Keratinocyte (primary cell): ENCODE results near the gene MYO16. TPM values are rescaled to one million over a fixed set of nuclear protein-coding genes. Genes with fewer than 3 reads are reported as not detected.

Experiments
- DNase-seq: peaks from one replicate; pipeline ENCODE4 v3.0.0-alpha.2; 2011; ENCODE audit warnings: low read depth, missing footprints, low spot score
- FAIRE-seq: peaks from 2 replicates; lab custom pipeline; 2011; peaks lifted over from hg19 to GRCh38; lab: Jason Lieb, UNC
- H2AFZ ChIP-seq: 2 replicates; pipeline ENCODE4 v1.6.0; 2012; ENCODE audit warnings: low read length, control low read depth, inconsistent platforms; ENCODE audit not compliant: control insufficient read depth
- H3K27ac ChIP-seq: 2 replicates; pipeline ENCODE4 v1.5.1; 2011; ENCODE audit warnings: low read length; ENCODE audit not compliant: control insufficient read depth, insufficient read depth
- H3K27me3 ChIP-seq: 3 replicates; pipeline ENCODE4 v1.6.0; 2011; ENCODE audit warnings: low read length; ENCODE audit not compliant: control insufficient read depth, insufficient read depth; ENCODE audit errors: extremely low read depth
- H3K36me3 ChIP-seq, 2 experiments: 2 replicates in 1 of 2; 3 replicates in 1 of 2; pipeline ENCODE4 v1.5.1; 2011; ENCODE audit warnings: low read length in 2 of 2, mild to moderate bottlenecking in 1 of 2; ENCODE audit not compliant: control insufficient read depth in 2 of 2, insufficient read depth in 2 of 2; ENCODE audit errors: extremely low read depth in 1 of 2
- H3K4me1 ChIP-seq: 3 replicates; pipeline ENCODE4 v1.5.1; 2011; ENCODE audit warnings: low read length; ENCODE audit not compliant: control insufficient read depth, insufficient read depth; ENCODE audit errors: extremely low read depth
- H3K4me2 ChIP-seq: 3 replicates; pipeline ENCODE4 v1.6.0; 2011; ENCODE audit warnings: low read depth, low read length; ENCODE audit not compliant: control insufficient read depth, insufficient read depth; ENCODE audit errors: extremely low read depth
- H3K4me3 ChIP-seq, 3 experiments: fragments of 200-600 bp in 1 of 3; sonication (generic) in 1 of 3; 2 replicates in 2 of 3; 3 replicates in 1 of 3; pipeline ENCODE4 v1.5.1; 2011 to 2016; ENCODE audit warnings: low read length in 3 of 3, mild to moderate bottlenecking in 3 of 3, control low read depth in 2 of 3, inconsistent platforms in 1 of 3, low read depth in 1 of 3, mixed read lengths in 1 of 3, mixed run types in 1 of 3, moderate library complexity in 1 of 3; ENCODE audit not compliant: control insufficient read depth in 2 of 3, insufficient read depth in 2 of 3; ENCODE audit errors: extremely low read depth in 1 of 3
- H3K79me2 ChIP-seq: 2 replicates; pipeline ENCODE4 v1.6.0; 2012; ENCODE audit warnings: low read length; ENCODE audit not compliant: control insufficient read depth, insufficient read depth
- H3K9ac ChIP-seq: 3 replicates; pipeline ENCODE4 v1.6.0; 2011; ENCODE audit warnings: low read length; ENCODE audit not compliant: control insufficient read depth, insufficient read depth; ENCODE audit errors: extremely low read depth
- H3K9me1 ChIP-seq: 3 replicates; pipeline ENCODE4 v1.6.0; 2011; ENCODE audit warnings: low read length; ENCODE audit not compliant: control insufficient read depth, insufficient read depth; ENCODE audit errors: extremely low read depth
- H3K9me3 ChIP-seq: 2 replicates; pipeline ENCODE4 v1.5.1; 2012; ENCODE audit warnings: low read depth, low read length; ENCODE audit not compliant: control insufficient read depth
- H4K20me1 ChIP-seq: 3 replicates; pipeline ENCODE4 v1.6.0; 2011; ENCODE audit warnings: low read length; ENCODE audit not compliant: control insufficient read depth, insufficient read depth; ENCODE audit errors: extremely low read depth
- EZH2 ChIP-seq: IDR thresholded peaks from one replicate; pipeline ENCODE4 v1.6.1; 2012; ENCODE audit warnings: inconsistent platforms, mild to moderate bottlenecking, low read length, moderate library complexity
- dilution Hi-C: fragments of 300-500 bp; cut with MboI; formaldehyde crosslinking; loops from one replicate; pipeline ENCODE4 v1.7.0; 2020; ENCODE audit warnings: low sequenced_read_pairs; ENCODE audit not compliant: extremely low pct_ligation_motif_present
- polyA plus RNA-seq, 5 experiments: library from polyadenylated mRNA; depleted of rRNA in 3 of 5; stranded (reverse) in 3 of 5; stranded (forward) in 1 of 5; unstranded in 1 of 5; fragments of >200 nt; gene quantifications; 1 replicate in 1 of 5; 2 replicates in 3 of 5; 3 replicates in 1 of 5; pipeline versions ENCODE4 v1.2.1 to v1.2.3, GENCODE V29; 2011 to 2012; ENCODE audit warnings: missing spikeins in 2 of 5, low read depth in 1 of 5, low replicate concordance in 1 of 5
- TF ChIP-seq, protein P1 (sequence below), 3 experiments: IDR thresholded peaks in 1 of 3; conservative IDR thresholded peaks in 1 of 3; optimal IDR thresholded peaks in 1 of 3; 2 replicates in 2 of 3; 3 replicates in 1 of 3; pipeline versions ENCODE3 to v1.5.1; 2011; ENCODE audit warnings: low read length in 3 of 3, mild to moderate bottlenecking in 3 of 3, moderate library complexity in 2 of 3, control low read depth in 1 of 3, inconsistent platforms in 1 of 3; ENCODE audit not compliant: insufficient read depth in 2 of 3; ENCODE audit errors: extremely low read depth in 1 of 3

Gene MYO16
- polyA plus RNA-seq, 1 donor (not counting 4 experiments of a cell fraction or from before 2014, with no cell fraction given), result 0.08 TPM

DNA sequence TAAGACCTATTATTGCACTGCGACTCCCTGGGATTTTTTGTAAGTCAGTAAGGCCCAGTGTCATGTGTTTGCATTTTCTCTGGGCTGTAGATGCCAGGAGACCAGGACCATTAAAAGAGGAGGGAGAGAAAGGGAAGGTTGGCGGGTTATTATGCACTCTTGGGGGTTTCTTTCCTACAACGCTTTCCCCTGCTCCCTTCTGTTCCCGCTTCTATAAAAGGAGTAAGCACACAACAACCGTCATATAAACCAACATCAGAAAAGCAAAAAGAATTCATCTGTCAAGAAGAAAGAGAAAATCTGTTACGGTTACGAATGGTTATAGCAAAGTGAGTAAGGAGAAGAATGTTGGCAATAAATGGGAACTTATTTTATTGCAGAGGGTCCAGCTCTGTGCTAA lies 615.2 kb downstream of the MYO16 start:
- dilution Hi-C loops, result no loop called here
- H3K4me1 ChIP-seq, result peaks cover 25% of the 10 kb centered on the region
- H3K9ac ChIP-seq, result no peak overlapping the region
- no peaks in the 10 kb centered on the region for H3K79me2 ChIP-seq
- H3K9me1 ChIP-seq, result no peaks in the 10 kb centered on the region
- no peaks in the 10 kb centered on the region for H3K36me3 ChIP-seq
- TF ChIP-seq EZH2, result no peak
- TF ChIP-seq, protein P1, sequence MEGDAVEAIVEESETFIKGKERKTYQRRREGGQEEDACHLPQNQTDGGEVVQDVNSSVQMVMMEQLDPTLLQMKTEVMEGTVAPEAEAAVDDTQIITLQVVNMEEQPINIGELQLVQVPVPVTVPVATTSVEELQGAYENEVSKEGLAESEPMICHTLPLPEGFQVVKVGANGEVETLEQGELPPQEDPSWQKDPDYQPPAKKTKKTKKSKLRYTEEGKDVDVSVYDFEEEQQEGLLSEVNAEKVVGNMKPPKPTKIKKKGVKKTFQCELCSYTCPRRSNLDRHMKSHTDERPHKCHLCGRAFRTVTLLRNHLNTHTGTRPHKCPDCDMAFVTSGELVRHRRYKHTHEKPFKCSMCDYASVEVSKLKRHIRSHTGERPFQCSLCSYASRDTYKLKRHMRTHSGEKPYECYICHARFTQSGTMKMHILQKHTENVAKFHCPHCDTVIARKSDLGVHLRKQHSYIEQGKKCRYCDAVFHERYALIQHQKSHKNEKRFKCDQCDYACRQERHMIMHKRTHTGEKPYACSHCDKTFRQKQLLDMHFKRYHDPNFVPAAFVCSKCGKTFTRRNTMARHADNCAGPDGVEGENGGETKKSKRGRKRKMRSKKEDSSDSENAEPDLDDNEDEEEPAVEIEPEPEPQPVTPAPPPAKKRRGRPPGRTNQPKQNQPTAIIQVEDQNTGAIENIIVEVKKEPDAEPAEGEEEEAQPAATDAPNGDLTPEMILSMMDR (optimal IDR thresholded peaks at IDR 0.05 in 1 of 3, IDR thresholded peaks at IDR 0.05 in 1 of 3, conservative IDR thresholded peaks at IDR 0.05 in 1 of 3; ENCODE audit: extremely low read depth in 1 of 3, insufficient read depth in 2 of 3, low read length in 3 of 3), result no peak
- no peaks in the 10 kb centered on the region for H3K9me3 ChIP-seq
- no peak overlapping the region for H3K27ac ChIP-seq
- no peak overlapping the region for H2AFZ ChIP-seq
- no peak for DNase-seq
- H3K27me3 ChIP-seq, result no peaks in the 10 kb centered on the region
- FAIRE-seq, result peak; percentile 49
- H4K20me1 ChIP-seq, result no peaks in the 10 kb centered on the region
- H3K4me2 ChIP-seq, result no peak overlapping the region
- H3K4me3 ChIP-seq, result no peak overlapping the region

- peaks cover 30% of the 10 kb centered on the region for H3K4me1 ChIP-seq
- FAIRE-seq, result peak; percentile 55
- H3K4me3 ChIP-seq, result no peak overlapping the region
- H3K36me3 ChIP-seq, result no peaks in the 10 kb centered on the region
- H3K9ac ChIP-seq, result no peak overlapping the region
- TF ChIP-seq, protein P1 (optimal IDR thresholded peaks at IDR 0.05 in 1 of 3, IDR thresholded peaks at IDR 0.05 in 1 of 3, conservative IDR thresholded peaks at IDR 0.05 in 1 of 3; ENCODE audit: extremely low read depth in 1 of 3, insufficient read depth in 2 of 3, low read length in 3 of 3), result no peak
- TF ChIP-seq EZH2, result no peak
- no peaks in the 10 kb centered on the region for H3K9me1 ChIP-seq
- H3K9me3 ChIP-seq, result no peaks in the 10 kb centered on the region
- no peaks in the 10 kb centered on the region for H3K79me2 ChIP-seq
- DNase-seq, result no peak
- no peak overlapping the region for H3K27ac ChIP-seq
- no peak overlapping the region for H2AFZ ChIP-seq
- dilution Hi-C loops, result no loop called here
- H3K4me2 ChIP-seq, result no peak overlapping the region
- H4K20me1 ChIP-seq, result no peaks in the 10 kb centered on the region
- H3K27me3 ChIP-seq, result no peaks in the 10 kb centered on the region
Measured at GRCh38 chr13:109246001-109246400, 616.6 kb downstream of the MYO16 start.
